ENCODE measurements around the gene IFITM5.
"Not testable (repeated sequence)": the region's sequence is repeated elsewhere in the genome, so short reads cannot be mapped to it uniquely, and the experiment has no call there.

Gene IFITM5

DNA sequence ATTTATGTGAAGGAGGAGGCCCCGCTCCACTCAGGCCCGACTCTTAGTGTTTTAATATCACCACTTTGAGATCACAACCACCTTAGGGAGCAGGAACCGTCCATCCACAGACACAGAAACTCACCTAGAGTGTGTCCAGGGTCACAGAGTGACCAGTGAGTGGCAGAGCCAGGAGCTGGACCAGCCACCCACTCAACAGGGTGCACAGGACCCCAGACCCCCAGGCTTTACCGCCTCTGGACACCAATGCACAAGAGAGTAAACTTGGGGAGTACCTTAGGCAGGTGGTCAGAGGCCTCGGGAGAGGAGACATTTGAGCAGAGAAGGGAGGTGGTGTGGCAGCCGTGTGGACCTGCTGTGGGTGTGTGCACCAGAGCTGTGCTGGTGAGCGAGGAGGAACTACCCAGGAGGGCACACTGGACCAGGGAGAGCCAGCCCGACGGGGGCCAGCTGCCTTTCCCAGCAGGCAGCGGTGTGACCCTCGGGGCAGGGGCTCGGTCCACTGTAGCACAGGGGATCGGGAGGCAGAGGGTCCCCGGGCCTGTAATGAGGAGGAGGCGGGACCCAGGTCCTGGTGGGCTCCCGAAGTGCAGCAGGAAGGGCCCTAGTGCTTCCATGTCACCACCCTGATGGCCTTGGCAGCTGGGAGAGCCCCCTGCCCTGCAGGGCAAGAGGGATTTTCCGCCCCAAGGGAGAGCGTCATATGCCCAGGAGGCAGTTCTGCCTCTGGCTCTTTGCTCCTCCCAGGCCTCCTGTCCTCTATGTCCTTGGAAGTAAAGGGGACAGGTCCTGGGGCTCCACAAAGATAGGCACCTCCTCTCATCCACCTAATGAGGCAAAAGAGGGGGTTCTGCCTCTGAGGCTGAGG is 28.6 kb downstream of the IFITM5 start:
- DNase-seq (ENCODE audit: low read depth) = no peak
- no peak overlapping the region for H3K4me3 ChIP-seq (replicated peaks; ENCODE audit: low read depth, low read length)
- TF ChIP-seq, protein P1, sequence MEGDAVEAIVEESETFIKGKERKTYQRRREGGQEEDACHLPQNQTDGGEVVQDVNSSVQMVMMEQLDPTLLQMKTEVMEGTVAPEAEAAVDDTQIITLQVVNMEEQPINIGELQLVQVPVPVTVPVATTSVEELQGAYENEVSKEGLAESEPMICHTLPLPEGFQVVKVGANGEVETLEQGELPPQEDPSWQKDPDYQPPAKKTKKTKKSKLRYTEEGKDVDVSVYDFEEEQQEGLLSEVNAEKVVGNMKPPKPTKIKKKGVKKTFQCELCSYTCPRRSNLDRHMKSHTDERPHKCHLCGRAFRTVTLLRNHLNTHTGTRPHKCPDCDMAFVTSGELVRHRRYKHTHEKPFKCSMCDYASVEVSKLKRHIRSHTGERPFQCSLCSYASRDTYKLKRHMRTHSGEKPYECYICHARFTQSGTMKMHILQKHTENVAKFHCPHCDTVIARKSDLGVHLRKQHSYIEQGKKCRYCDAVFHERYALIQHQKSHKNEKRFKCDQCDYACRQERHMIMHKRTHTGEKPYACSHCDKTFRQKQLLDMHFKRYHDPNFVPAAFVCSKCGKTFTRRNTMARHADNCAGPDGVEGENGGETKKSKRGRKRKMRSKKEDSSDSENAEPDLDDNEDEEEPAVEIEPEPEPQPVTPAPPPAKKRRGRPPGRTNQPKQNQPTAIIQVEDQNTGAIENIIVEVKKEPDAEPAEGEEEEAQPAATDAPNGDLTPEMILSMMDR (IDR thresholded peaks at IDR 0.05; ENCODE audit: low read length, missing control alignments) = no peak

DNA sequence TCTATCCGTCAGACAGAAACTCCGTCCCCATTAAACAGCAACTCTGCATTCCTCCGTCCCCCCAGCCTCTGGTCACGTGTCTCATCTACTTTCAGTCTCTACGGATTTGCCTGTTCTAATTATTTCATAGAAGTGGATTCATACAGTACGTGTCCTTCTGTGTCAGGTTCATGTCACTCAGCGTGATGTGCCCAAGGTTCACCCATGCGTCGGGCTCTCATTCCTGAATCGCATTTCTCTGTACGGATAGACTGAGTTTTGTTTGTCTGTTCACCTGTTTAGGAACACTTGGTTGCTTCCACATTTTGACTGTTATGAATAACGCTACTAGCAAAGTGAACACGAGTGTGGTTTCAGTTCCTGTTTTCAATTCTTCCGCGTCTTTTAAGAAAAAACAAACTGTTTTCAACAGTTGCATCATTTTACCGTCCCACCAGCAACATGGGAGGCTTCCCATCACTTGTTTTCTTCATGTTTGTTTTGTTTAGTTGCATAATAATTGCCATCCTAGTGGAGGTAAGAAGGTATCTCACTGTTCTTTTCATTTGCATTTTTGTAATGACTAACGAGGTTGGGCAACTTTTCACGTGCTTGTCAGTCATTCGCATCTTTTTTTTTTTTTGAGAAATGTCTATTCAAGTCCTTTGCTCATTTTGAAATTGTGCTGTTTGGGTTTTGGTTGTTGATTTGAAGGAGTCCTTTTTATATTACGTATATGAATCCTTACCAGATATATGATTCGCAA is 30.0 kb downstream of the IFITM5 start:
- no peak overlapping the region for H3K4me3 ChIP-seq (replicated peaks; ENCODE audit: low read depth, low read length)

DNA sequence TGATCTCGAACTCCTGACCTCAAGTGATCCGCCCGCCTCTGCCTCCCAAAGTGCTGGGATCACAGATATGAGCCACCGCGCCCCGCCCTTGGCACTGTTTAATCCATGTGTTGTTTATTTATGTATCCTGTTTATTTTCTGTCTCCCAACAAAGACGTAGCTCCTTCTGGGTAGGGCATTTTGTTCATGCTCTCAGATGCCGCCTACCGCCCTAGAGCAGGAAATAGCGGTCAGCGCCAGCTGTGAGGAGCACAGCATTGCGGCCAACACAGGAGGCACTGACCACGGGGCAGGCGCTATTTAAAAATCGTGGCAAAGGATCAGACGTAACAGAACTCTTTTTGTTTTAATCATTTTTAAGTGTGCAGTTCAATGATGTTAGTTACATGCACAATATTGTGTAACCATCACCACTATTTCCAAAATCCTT is 30.6 kb downstream of the IFITM5 start:
- not testable (repeated sequence) for DNase-seq (ENCODE audit: low read depth); H3K4me3 ChIP-seq (replicated peaks; ENCODE audit: low read depth, low read length)

More for the DNA sequence above, 30.0 kb downstream of the IFITM5 start:
- DNase-seq (ENCODE audit: low read depth) = no peak
- TF ChIP-seq, protein P1 (IDR thresholded peaks at IDR 0.05; ENCODE audit: low read length, missing control alignments) = no peak

DNA sequence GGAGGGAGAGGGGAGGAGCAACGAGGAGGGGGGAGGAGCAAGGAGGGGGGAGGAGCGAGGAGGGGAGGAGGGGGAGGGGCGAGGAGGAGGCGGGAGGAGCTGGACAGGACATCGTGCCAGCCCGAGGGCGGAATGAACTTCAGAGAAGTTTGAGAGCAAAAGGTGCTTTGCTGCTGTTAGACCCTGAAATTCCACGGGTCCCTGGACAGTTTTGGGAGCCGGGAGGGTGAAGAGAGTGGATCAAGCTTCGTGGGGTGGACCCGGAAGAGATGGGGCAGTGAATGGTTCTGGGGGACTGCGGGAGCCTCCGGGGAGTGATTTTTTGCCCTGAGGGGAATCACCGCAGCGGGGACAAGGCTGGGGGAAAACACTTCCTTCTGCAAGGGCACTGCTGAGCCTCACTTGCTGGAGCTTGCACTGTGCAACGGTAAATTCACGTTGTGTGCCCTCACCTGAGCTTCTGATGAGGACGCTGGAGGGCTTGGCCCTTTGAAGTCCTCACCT is 31.8 kb downstream of the IFITM5 start:
- DNase-seq (ENCODE audit: low read depth) = no peak
- no peak overlapping the region for H3K4me3 ChIP-seq (replicated peaks; ENCODE audit: low read depth, low read length)

DNA sequence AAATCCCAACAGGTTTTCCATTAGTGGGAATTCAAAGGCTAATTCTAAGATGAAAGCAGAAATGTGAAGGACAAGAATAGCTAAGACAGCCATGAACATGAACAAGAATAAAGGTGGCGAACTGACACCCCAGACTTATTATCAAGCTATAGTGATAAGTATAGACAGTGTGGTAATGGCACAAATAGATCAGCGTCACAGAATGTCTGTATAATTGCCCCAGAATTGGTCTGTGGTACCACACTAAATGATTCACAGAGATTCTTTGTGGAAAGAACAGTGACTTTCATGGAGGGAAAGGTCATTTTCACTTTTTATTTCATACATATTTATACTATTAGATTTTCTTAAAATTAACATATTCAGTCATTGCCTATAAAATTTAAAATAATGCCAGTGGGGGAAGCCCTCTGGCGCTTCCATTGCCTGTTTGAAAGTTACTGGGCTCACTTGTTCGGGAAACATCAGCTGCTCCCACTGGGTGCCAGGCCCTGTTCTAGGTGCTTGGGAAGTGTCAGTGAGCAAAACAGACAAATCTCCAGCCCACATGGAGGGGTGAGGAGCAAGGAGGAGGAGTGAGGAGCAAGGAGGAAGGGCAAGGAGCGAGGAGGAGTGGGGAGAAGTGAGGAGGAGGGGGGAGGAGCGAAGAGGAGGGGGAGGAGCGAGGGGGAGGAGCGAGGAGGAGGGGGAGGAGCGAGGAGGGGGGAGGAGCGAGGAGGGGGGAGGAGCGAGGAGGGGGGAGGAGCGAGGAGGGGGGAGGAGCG is 32.5 kb downstream of the IFITM5 start:
- no peak for DNase-seq (ENCODE audit: low read depth)
- H3K4me3 ChIP-seq (replicated peaks; ENCODE audit: low read depth, low read length) = no peak overlapping the region
- TF ChIP-seq, protein P1 (IDR thresholded peaks at IDR 0.05; ENCODE audit: low read length, missing control alignments) = no peak

More for the DNA sequence above, 31.8 kb downstream of the IFITM5 start:
- TF ChIP-seq, protein P1 (IDR thresholded peaks at IDR 0.05; ENCODE audit: low read length, missing control alignments) = no peak

DNA sequence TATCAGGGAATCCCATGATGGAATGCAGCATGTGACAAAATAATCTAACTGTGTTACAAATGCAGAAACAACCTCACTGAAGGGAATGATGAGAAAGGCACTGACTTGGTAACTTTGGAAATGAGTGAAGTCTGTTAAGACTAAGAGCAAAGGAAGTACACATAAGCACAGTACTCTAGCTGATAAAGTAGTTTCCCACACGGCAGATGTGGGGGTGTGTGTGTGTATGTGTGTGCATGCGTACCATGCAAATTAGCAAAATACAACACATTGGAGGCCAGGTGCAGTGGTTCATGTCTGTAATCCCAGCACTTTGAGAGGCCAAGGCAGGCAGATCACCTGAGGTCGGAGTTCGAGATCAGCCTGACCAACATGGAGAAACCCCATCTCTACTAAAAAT is 37.7 kb downstream of the IFITM5 start:
- TF ChIP-seq, protein P1 (IDR thresholded peaks at IDR 0.05; ENCODE audit: low read length, missing control alignments) = no peak
- H3K4me3 ChIP-seq (replicated peaks; ENCODE audit: low read depth, low read length) = no peak overlapping the region
- DNase-seq (ENCODE audit: low read depth) = no peak
